Activated CD4-positive, CD25-positive, alpha-beta regulatory T cell treated with anti-CD3 and anti-CD28 coated beads, Interleukin-2, amount 50 U/mL, for 16 hours (primary cell): ENCODE data around the gene SYTL1.

Experiments used
- DNase-seq: peaks from one replicate; pipeline ENCODE4 v3.0.0-alpha.2; 2020; ENCODE audit warnings: low read depth, low spot score

Gene SYTL1

DNA sequence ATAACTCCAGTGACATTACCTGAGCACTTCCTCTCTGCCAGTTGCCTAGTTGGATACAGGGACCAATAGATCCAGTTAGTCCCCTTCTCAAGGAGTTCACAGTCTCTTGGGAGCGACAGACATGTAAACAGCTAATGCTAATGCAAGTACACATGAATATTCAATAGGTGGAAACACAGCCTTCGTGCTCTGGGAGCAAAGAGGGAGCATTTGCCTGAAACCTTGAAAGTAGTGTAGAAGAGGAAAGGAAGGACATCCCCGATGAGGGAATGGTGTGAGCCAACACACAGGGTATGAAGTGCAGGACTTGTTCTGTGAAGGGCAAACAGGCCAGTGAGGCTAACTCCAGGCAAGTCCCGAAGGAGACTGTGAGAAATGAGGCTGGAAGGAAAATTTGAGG is 23.7 kb upstream of the SYTL1 start:
- DNase-seq: no peak

DNA sequence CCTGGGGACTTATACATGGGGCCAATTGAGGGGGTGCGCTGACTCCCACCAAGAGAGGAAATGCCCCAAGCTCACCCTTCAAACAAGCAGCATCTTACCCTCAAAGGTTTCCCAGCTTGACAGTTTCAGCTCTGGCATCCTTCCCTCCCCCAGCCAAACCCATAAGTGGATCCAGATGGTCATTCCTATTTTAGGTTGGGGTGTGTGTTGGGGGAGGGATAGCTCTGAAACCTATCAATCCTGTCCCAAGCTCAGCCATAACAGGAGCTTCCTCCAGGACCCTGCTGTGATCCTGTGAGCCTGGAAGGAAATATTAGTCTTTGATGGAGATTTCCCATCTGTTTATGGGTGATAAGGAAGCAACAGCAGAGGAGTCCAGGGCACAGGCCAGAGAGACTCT is 23.2 kb upstream of the SYTL1 start:
- no peak for DNase-seq

DNA sequence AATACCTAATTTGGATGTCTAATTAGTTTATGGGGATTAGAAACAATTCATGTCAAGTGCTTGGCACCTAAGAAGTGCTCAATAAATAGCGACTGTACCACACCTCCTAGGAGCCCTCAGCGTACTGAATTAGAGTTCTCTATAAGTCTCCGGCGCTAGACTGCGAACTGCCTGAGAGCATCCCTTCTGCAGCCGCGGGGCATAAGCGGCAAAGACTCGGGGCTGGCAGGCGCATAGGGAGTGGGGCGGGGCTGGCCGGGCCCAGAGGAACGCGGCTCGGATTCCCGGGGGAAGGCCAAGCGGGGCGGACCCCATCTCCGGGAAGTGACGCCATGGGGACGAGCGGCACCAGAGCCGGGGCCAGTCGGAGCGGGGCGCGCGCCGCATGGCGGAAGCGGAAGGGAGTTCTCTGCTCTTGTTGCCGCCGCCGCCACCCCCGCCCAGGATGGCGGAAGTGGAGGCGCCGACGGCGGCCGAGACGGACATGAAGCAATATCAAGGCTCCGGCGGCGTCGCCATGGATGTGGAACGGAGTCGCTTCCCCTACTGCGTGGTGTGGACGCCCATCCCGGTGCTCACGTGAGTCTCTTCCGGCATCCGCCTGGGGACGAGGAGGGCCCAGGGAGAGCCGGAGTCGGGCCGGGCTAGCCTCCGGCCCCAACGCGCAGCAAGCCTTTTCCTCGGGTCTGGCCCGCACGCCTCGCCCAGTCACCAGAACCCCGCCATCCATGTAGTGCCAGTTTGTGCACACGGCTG is 19.8 kb upstream of the SYTL1 start, which contains the start of gene TMEM222:
Gene TMEM222 (plus strand): TSS at position 351 of the 756 bp plus-strand sequence. CDS start 35 bp downstream, at position 386.
- DNase-seq: peak; percentile 93

DNA sequence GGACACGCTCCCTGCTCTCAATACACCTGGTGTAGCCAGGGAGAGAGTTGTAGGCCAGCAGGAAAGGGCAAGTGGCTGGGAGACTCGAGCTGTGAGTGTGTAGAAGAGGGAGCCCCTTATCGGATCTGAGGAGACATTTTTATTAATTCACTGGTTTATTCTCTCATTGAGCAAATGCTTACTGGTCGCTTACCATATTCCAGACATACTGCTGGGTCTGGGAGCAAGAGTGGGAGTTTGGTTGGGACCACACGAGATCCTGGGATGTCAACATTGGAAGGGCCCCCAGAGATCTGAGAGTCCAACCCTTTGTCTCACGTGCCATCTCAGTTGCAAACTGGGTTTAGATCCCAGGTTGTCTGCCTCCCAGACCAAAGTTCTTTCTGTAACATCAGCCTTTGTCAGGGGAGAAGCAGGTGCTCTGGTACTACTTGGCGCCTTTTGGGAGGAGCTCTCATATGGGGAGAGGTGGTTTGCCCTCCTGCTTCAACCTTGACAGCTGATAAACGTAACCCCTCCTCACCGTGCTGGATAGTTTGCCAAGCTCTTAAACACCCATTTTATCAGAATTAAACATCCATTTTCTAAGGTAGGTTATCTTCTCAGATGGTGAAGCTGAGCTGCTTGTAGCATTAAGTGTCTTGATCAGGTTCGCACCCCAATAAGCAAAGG is 19.1 kb upstream of the SYTL1 start:
- DNase-seq: no peak

DNA sequence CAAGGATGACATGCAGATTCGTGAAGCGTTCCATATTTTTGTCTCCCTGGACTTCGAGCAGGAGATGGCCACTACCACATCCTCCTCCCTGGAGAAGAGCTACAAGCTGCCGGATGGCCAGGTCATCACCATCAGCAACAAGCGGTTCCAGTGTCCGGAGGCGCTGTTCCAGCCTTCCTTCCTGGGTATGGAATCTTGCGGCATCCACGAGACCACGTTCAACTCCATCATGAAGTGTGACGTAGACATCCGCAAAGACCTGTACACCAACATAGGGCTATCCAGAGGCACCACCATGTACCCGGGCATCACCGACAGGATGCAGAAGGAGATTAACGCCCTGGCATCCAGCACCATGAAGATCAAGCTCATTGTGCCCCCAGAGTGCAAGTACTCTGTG is 16.5 kb upstream of the SYTL1 start:
- no peak for DNase-seq

DNA sequence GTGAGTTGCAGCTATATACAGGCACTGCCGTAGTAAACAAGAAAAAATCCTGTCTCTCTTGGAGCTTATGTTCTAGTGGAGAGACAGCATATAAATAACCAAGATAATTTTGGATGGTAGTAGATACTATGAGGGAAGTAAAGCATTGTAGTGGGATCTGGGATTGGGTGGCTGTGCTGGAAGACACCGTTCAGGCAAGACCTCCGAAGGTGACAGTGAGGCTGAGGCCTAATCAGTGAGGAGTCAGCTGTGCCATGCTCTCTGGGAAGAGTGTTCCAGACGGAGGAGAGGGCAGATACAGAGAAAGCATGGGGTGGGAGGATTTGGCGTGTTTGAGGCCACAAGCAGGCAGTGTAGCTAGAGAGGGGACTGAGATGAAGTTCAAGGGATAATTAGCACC is 13.9 kb upstream of the SYTL1 start:
- DNase-seq: no peak

DNA sequence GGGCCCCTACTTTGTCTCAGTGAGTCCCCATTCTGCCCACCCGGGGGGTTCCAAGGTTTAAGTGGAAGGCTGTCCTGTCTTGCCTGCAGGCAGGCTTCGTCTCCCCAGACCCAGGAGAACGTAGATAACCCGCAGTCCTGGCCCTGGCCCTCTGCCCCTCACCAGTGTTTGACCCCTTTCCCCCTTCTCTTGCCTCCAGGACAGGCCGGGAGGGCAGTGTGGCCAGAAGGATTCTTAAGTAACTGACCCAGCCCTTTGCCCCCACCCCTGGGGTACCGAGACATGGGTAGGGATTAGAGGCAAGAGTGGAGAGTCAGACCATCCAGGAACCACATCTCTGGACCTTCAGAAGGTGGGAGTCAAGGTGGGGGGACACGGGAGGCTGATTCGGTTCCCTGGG is 11.0 kb upstream of the SYTL1 start:
- no peak for DNase-seq

DNA sequence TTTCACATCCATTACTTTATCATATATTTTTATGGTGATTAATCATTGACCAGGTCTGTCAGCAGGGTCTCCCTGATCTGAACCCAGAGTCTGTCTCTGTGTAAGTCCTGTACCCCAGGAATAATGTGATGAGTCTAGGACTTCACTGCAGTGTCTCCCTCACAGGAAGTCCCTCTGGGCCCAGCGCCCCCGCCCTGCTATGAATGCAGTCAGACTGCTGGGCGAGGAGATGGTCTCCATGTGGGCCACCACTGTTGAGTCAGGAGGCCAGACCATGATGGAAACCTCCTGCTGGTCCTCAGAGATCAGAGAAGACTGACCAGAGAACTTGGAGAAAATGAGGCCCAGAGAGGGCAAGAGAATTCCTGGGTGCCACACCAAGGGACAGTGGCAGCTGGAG is 10.4 kb upstream of the SYTL1 start:
- DNase-seq: no peak

DNA sequence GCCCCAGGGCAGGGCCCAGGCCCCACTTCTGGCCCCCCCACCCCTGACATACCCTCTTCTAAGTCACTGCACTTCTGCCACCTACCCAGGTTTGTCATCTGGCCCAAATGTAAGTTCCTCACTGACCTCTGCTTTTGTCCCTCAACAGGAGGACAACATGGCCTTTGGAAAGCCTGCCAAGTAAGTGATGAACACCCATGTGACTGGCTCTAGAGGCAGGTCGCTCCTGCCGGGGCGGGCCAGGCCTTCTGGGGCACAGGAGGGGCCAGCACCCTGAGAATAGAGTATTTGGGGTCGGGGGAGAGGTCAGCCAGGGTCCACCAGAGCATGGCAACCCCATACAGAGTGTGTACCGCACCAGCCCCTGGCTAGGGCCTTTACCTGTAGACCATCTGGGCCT is 9.9 kb upstream of the SYTL1 start:
- no peak for DNase-seq

DNA sequence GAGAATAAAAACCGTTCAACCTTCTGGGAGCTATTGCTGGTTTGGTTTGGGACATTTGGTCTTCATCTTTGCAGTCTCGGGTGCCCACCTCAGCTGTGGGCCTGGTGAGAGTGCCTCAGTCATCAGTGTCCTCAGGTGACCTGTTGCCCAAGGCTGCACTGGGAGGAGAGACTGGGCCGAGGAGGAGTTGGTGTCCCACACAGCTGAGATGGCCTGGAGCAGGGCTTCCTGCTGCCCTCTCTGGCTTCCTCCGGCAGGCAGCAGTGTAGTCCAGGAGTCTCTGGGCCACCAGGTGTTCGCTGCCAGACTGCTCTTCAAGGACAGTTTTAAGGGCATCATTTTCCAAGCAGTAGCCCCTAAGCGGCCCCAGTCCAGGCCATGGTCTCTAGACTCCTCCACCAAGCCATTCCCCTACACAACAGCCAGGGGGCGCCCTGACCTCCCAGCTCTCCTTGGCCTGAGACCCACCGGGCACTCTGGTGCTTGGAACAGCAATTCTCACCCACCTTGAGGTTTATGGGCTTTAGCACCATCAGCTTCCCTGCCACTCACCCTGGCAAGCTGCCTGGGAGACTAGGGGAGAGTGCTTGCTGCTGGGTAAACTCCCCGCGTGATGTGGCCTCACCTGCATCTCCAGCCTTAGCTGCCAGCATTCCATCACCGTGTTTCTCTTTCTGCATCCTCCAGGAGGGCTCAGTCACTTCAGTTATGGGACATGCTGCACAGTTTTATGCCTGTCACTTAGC is 9.1 kb upstream of the SYTL1 start:
- no peak for DNase-seq

DNA sequence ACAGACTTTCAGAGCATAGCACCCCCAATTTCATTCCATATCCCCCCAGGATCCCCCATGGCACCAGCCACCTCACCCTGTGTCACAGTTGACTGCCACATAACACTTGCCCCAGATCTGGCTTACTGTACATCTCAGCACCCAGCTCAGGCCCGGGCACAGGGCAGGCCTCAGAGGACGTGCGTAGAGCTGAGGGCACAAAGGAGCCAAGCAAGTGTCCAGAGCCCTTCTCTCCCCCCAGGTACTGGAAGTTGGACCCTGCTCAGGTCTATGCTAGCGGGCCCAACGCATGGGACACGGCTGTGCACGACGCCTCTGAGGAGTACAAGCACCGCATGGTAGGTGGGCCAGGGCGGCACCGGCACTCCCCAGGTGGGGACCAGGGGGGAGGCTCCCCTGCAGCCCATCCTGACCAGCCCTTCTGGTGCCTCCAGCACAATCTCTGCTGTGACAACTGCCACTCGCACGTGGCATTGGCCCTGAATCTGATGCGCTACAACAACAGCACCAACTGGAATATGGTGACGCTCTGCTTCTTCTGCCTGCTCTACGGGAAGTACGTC is 8.0 kb upstream of the SYTL1 start:
- DNase-seq: no peak

DNA sequence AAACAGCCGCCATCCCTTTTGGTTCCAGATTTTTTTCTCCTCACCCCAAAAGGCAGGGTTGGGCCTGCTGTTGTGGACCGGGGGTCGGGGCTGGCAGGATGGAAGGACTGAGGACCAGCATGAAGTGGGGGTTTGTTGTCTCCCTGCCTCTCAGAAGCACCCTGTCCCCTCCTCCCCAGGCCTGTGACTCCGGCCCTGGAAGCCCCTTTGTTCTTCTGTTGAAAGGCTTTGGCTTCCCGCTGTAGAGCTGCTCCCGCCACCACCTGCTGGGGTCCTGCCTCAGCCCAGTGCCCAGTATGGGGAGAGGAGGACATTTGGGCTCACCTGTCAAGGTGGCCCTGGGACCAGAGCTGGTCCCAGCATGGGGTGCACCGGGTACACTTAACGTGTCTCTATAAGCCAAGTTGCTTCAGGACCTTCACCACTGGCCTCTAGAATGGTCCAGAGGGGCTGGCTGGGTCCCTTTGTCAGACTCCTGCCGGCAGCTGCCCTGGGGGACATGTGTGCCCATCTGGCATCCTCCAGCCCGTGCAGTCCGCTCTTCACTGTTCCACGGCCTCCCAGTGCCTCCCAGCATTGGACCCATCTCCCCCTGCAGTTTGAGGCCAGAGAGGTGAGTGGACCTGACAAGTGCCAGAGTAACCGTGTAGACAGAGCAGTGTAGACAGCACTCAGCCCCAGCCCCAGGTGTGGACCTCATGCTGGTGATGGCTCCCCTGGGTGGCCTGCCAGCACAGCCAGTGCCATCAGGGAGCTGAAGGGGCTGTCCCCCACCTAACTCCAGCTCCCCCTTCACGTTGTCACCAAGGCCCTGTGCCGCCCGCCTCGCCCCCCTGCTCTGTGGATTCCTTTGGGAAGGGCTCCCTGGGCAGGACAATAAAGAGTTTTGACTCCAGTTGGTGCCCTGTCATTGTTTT is 6.1 kb upstream of the SYTL1 start:
- no peak for DNase-seq

DNA sequence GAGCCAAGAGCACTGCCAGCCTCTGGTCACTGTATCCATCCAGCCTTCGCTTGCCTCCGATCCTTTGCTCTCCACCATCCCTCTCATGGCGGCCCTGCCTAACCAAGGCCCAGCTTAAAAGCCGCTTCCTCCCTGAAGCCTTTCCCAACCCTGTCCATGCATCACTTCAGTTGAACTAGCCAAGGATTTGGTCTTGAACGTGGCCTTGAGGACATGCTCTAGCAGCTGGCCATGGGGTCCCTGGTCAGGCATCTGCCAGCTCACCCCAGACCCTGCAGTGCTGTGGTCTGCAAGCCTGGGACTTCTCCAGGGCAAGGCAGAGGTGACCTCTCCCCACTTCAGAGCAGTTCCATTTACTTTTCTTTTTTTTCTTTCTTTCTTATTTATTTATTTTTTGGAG is 5.1 kb upstream of the SYTL1 start:
- DNase-seq: no peak

DNA sequence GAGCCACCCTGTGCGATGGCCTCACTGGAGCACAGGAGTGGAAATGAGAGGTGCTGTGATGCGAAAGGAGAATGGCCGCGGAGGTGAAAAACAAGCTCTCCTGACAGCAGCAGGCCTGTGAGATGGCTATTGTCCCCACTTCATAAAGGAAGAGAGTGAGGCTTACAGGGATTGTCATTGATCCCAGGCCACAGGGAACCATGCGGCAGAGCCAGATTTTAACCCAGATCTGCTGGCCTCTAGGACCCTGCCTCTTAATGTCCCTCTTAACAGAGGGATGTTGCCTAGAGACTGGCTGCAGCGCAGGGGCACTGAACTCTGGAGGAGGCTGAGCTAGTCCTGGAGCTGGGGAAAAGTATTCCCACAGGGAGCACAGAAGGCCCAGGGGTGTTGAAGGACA is 3.1 kb upstream of the SYTL1 start:
- no peak for DNase-seq

DNA sequence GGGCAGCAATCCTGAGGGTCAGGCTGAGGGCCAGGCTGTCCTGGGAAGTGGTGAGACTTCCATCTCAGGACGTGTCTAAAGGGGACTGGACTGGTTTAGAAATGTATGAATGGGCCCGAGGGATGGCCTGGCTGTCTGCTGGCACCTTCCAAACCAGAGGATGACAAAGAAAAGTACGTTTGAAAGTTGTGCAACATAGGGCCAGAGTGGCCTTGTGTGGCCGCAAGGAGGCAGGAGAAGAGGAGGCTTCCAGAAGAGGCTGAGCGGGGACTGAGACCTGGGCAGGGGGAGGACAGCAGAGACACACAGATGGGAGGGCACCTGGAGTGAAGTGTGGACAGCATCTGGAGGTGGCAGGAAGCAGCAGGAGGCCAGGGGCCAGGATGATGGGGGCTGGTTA is 2.6 kb upstream of the SYTL1 start:
- DNase-seq: no peak

DNA sequence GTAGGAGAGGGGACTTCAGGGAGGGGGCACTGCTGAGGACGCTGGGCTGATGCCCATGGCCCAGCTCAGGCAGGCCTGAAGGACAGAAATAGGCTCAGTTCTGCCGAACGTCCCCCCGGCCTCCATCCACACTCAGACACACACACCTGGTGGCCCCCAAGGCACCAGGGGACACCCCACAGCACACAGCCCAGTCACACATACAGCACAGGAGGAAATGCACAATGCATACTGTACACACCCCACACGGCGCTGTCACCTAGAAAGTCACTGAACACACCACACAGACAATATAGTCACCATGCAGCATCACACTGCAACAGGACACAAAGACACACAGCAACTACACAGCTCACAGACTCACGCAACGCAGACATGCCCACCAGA is 562 bp downstream of the SYTL1 start:
- no peak for DNase-seq

DNA sequence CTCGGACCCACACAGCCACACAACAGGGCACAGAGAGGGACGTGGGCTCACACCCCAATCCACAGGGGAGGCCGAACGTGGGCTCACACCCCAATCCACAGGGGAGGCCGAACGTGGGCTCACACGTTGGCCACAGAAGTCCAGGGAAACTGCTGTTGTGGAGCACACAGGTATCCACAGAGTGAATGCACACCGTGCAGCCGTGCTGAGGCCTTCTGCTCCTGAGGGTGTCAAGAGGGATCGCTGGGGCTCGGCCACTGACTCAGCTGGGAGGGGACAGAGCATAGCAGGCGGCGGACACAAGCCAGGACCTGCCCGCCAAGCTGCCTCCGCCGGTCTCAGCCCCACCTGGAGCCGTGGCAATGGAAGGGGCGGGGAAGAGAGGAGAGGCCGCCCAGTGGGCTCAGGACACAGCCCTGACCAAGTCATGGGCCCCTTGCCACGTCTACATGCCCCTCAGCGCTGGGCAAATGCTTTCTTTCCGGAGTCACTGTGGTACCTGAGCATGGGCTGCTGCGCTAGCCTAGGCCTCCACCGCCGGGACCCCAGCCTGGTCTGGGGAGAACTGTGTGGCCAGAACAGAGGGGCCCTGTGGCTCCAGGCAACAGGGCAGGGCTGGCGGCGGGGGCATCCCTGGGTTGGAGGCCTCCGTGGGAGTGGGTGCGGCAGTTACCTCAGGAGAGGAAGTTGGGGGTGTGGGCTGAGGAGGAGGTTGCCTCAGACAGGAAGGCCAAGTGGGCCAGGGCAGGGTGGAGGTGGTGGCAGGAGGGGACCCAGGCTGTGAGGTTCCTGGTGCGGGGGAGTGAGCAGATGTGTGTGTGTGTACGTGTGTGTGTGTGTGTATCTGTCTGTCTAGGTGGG is 1.2 kb downstream of the SYTL1 start:
- DNase-seq: peak; percentile 48

DNA sequence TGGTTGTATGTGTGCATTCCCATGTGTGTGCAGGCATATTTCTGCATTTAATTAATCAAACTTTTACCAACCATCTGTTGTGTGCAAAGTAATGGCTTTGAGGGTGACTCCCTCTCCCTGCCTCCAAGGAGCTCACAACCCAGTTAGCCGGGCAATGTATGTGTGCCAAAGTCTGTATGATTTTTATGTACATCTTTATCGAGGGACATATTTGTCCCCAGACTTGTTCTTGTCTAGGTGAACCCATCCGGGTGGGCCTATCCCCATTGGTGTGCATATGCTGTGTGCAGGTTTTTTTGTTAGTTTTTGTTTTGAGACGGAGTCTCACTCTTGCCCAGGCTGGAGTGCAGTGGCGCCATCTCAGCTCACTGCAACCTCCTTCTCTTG is 1.8 kb downstream of the SYTL1 start:
- DNase-seq: no peak

DNA sequence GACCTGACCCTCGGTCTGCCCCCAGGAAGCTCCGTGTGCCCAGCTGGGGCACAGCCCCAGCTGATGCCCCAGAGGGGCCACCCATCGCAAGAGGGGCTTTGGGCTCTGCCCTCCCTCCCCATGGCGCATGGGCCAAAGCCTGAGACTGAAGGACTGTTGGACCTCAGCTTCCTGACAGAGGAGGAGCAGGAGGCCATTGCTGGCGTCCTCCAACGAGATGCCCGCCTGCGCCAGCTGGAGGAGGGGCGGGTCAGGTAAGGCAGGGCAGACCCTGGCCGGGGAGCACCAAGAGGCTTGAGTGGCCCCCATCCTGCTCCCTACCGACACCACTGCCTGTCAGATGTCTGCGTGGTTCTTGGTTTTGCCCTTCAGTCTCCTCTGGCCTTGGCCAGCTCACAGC is 3.5 kb downstream of the SYTL1 start:
- DNase-seq: no peak

DNA sequence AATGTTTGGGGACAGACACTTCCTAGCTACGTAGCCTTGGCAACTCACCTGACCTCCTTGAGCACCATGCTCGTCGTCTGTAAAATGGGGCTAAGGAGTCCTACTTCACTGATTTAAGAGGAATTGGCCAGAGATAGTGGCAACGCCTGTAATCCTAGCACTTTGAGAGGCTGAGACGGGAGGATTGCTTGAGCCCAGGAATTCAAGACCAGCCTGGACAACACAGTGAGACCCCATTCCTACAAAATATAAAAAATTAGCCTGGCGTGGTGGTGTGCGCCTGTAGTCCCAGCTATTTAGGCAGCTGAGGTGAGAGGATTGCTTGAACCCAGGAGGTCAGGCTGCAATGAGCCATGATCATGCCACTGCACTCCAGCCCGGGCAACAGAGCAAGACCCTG is 4.5 kb downstream of the SYTL1 start:
- no peak for DNase-seq
